GM21381 (cell line): ENCODE measurements around the gene TTLL10.

Experiments
- ATAC-seq: cut with Tn5 transposase; IDR thresholded peaks from one replicate; pipeline ENCODE4 v1.9.1; 2021; ENCODE audit warnings: mild to moderate bottlenecking, moderate library complexity; ENCODE audit not compliant: unreplicated experiment

The TTLL10 gene

DNA sequence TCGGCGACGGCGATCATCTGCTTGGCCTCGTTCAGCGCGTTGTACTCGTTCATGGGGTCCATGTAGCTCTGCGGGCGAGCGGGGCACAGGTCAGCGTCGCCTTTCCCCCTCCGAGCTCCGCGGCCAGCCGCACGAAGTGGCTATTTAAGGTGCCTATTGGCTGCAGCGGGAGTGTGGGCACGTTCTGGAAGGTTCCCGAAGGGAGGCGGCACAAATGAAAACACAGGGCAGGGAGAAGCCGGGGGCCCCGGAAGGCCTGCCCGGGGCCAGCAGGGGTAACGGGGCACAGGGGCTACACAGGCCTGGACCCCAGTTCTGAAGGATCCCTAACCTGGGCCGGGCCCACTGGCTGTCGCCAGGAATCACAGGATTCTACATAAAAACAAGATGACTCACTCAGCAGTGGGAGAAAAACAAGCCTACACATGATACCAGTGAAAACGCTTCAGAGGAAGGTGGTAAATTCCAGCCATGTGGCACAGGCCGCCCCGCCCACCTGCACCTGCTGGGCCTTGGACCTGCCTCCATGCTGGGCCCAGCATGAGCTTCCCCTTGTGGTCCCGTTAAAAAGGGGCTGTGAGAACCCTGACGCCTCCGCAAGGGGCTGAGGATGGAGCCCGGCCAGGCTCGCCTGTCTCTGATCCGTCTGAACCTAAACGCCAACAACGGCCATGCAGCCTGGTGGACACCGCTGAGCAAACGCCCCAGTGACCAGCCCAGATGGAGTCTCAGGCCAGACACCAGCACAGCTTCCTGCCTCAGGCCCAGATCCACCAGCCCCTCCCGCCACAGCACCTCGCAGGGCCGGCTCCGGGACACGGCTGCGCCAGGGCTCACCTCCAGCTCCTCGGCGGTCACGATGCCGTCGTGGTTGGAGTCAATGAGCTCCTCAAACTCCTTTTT, 44.2 kb downstream of the TTLL10 start:
- ATAC-seq, result no peak

GRCh38 chr1:1218524-1219200, 45.0 kb downstream of the TTLL10 start:
- no peak for ATAC-seq

DNA sequence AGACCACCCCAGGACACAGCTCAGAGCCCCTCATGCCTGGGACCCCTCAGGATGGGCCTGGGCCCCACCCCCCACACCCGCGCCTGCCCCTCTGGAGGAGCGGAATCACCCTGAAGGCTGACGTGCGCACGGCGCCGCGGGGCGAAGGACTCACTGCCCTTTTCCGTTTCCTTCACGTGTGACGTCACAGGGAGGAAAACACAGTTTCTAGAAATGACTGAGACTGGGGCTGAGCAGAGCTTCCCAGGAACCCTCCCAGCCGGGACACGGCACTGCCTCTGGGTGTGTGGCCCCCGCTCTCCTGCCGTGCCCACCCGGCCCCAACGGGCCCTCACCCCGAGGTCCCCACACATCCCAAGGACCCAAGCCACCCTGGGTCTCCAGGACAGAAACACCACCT, 45.7 kb downstream of the TTLL10 start:
- no peak for ATAC-seq

- ATAC-seq, result no peak
Measured at GRCh38 chr1:1220197-1220596, 46.5 kb downstream of the TTLL10 start.

DNA sequence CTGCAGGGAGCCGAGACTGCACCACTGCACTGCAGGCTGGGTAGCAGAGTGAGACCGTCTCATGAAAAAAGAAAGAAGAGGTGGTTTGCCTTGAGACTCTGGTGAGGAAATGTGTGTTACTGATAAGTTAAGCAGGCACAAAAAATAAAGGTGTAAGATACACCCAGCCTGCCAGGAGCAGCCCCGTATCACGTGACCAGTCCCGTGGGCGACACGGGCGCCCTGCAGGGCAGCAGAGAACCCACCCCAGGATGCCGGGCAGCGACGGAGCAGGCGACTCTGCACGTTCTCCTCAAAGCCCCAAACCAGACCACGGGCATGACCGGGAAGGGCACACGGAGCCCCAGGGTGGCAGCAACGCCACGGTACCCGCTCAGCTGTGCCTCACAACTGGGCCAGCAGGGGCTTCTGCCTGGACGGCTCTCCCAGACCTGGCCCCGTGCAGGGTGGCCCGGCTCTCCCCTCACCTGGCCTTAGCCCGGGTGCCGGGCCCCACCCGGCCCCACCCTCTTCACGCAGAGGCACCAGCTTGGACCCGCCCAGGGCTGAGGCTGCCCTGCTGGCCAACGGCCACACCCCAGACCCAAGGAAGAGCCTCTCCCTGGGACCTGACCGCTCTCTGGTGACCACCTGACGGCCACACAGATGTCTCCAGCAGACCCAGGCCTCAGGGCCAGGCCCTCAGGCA, 48.4 kb downstream of the TTLL10 start:
- no peak for ATAC-seq

- no peak for ATAC-seq
Measured at GRCh38 chr1:1222575-1223225, 49.0 kb downstream of the TTLL10 start.

DNA sequence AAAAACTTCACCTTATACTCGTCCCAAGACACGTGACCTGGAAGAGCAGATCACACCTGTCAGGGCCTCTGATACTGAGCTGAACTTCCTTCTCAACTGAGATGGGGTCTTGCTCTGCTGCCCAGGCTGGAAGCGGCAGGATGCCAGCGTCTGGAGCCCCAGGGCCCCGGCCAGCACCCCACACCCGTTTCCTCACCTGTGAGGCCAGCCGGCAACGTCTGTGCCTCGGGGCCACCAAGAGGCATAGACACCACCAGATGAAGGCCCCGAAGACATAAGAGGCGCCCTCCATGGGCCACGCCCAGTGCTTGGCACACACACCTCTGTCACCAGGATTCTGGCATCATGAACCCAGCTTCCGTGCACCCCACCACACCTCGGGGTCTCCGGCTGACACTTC, 49.6 kb downstream of the TTLL10 start:
- ATAC-seq, result no peak

DNA sequence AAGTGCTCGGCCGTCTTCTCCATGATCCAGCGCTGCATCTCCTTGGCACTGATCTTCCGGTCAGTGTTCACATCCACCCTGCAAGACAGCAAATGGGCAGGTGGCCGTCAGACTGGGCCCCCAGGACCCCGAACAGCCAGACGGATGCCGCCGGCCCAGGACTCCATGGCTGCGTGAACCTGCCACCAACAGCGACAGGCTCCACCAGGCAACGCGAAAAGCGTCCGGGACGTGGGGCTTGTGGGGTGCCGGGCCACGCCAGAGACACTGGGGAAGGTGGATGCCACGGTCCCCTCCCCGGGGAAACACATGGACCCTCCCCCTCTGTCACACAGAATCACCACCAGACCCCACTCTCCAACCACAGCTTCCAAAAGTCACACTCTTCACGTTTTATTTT, 50.2 kb downstream of the TTLL10 start:
- no peak for ATAC-seq

DNA sequence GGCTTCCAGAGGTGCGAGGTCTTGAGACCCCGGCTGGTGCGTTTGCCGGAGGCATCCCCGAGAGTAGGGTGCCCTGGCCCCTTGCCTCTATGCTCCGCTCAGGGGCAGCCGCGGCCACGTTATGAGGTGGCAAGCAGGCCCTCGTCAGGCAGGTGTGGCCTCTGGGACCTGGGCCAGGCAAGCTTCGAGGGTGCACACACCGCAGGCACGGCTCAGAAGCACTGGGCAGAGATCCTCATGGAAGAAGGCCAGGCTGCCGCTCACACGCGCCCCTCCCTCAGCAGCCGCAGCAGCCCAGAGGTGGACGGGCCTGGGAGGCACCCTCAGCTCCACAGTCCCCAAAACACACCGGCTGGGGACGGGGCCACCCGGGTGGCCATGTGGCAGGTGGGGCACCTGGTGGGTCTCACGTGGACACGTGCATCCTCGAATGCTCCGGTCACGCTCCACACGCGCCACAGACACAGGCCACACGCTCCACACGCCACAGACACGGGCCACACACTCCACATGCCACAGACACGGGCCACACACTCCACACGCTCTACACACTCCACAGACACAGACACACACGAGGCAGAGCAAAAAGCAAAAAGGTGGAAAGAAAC, 51.7 kb downstream of the TTLL10 start:
- ATAC-seq, result no peak

GRCh38 chr1:1225913-1226312, 52.2 kb downstream of the TTLL10 start:
- no peak for ATAC-seq

DNA sequence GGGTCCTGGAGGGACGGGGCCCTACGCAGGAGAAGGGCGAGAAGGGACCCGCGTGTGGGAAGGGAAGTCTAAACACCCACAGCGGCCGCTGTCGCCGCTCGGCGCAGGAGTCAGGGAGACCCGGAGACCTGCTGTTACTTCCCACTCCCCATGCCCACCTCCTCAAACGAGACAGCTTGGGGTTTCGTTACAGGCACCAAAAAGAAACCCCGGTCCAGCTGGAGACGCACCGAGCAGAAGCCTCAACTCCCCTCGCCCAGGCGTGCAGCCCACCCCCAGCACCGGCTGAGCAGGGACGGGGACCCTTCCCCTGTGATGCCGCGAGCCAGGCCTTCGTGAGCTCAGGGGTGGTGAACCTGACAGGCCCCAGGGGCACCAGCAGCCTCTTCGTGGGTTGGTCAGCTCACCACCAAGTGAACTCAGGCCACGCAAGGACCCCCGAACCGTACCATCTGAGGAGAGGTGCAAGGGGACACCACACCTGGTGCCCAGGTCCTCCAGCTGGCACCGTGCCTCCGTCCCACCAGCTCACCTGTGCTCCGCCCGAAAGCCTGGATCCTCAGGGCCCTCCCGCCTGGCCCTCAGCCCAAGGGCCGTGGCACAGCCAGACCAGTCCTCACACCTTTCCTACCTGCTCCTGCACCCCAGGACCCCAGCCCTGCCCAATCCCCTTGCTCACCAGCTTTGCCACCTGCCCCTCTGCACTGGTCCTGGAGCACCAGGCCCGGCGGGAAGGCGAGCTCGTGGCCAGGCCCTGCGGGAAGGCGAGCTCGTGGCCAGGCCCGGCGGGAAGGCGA, 53.1 kb downstream of the TTLL10 start:
- no peak for ATAC-seq

DNA sequence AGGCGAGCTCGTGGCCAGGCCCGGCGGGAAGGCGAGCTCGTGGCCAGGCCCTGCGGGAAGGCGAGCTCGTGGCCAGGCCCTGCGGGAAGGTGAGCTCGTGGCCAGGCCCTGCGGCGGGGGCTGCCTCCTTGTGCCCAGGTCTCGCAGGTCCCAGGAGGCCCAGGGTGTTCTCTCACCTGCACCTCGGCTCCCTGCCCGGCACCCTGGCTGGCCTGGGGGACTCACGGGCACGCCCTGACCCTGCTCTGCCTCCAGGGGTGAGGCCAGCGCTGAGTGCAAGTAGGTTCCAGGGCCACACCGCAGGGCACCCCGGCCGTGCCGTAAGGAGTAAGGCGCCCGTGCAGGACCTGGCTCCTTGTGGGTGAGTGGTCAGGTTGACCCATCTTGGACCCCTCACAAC, 53.7 kb downstream of the TTLL10 start:
- no peak for ATAC-seq

- no peak for ATAC-seq
Measured at GRCh38 chr1:1228187-1228586, 54.5 kb downstream of the TTLL10 start.

DNA sequence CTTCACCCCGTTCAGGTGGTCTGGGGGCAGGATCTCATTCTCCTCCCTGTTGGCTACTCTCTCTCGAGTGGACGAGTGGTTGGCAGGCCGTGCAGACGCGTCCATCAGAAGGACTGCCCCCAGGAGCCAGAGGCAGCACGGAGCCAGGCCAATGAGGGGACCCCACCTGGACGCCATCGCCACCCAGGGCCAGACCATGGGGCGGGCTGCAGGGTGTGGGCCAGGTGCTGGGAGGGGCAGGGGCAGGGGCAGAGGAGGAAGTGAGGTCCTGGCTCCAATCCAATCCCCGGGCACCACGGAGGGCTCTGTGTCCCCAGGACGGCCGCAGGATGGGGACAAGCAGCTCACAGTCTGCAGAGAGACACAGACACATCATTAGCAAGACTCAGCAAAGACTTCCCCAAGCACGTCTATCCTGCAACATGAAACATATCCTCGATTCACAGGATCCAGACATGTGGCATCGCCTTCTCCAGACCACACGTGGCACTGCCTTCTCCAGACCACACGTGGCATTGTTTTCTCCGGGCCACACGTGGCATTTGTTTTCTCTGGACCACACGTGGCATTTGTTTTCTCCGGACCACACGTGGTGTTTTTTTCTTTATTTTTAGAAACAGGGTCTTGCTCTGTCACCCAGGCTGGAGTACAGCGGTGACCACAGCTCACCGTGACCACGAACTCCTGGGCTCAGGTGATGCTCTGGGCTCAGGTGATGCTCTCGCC, 55.1 kb downstream of the TTLL10 start:
- no peak for ATAC-seq

DNA sequence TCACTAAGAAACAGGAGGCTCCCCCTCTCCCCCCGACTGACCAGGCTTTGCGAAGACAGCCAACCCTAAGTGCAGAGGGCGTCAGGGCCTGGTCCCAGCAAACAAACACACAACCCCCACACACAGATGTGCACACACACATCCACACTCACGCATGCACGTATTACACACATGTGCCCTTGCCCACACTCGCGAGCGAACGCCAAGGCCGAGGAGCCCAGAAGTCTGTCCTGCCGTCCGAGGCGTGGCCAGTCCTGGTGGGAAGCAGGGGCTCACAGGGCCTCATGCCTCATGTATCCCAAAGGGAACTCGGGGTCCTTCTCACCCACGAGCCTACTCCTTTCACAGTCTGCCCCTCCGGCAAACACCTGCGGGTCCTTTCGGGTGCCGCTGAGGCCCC, 56.1 kb downstream of the TTLL10 start:
- ATAC-seq, result no peak

DNA sequence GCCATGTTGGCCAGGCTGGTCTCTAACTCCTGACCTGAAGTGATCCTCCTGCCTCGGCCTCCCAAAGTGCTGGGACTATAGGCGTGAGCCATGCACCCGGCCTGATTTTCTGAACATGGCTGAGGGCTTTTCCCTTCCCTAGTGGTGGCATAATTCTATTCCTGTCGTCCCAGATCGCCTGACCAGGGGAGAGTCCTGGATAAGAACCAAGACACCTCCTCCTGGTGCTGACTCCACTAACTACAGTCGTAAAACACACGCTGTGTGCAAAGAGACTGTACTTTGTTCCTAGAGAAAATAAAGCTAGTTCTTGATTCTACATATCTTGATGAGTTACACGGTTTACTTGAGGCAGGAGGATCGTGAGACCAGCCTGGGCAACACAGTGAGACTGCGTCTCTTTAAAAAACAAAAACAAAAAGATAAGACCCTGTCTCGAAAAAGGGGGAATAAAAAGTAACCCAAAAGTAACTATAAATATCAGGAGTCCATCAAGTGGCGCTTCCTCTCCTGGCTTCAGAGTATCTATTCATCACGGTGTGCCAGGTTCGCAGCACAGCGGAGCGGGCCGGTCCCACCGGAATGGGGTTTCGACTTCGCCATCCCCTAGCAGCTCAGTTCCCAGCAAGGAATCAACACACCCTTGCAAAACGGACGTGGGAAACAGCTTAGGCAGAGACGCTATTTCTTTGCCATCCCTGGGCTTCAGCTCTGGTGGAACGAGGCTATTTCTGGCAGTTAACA, 57.1 kb downstream of the TTLL10 start:
- ATAC-seq, result no peak

DNA sequence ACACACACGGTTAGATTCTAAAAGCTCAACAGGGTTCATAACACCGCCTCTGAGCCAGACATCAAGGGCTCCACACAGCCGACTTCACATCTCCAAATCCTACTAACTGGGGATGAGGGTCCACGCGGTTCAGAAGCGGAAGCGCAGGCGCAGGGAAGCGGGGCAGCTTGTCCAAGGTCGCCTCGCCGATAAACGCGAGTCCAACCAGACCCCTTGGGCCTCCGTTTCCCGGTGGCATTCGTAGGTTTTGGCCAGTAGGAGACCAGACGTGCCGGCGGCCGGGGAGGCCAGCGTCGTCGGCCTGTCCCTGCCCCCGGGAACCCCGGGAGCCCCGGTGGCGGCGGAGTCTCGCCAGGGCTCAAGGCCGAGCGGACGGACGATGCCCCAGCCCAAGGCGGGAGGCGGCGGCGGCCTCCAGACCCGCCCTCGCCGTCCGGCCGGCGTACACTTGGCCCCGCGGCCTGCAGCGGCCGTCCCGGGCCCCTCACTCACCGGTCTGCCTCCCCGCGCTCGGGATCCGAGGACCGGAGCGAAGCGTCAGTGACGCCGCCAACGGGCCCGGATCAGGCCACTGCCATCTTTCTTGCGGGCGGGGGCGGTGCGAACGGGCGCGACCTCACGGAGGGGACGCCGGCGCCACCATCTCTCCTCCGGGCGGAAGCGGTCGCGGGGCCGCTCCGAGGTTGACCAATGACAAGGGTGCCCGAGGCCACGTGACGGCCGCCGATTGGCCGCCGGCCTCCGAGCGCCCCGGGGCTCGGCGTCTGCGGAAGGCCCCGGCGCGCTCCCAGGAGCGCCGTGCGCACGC, 57.9 kb downstream of the TTLL10 start, which contains the start of gene SDF4:
SDF4 (minus strand) TSS at position 602 of the 808 bp plus-strand sequence. CDS start 3,229 bp downstream, outside the sequence.
- ATAC-seq, result peak; percentile 89
